ENCODE measurements around the gene HDAC7. TPM values are rescaled to one million over a fixed set of nuclear protein-coding genes. Genes with fewer than 3 reads are reported as not detected.

Gene HDAC7
- total RNA-seq, 4 donors from 2014 or later, result 58.3 to 105 (median 82.5) TPM

- H3K4me1 ChIP-seq, result peaks cover 42 to 59% (median 49%) of the 10 kb centered on the region in 4 donors
- H3K4me3 ChIP-seq, result no peak overlapping the region
- H3K9me3 ChIP-seq, result no peaks in the 10 kb centered on the region
- peak overlapping the region in 3 of 4 donors; percentile 2 to 40 (median 14) for H3K27ac ChIP-seq (replicated peaks in 1 of 4)
- peak; percentile 34 to 57 (median 50) for TF ChIP-seq CTCF (IDR thresholded peaks at IDR 0.05)
- no peak for TF ChIP-seq EP300 (IDR thresholded peaks at IDR 0.05)
- 74% methylated on average over 8 of the region's 10 CpGs for WGBS
- peaks cover 62 to 72% (median 68%) of the 10 kb centered on the region in 4 donors for H3K36me3 ChIP-seq
- H3K27me3 ChIP-seq, result no peaks in the 10 kb centered on the region
- intact Hi-C loops (cut with DNase I), result no loop called here
- DNase-seq (ENCODE audit: extremely low spot score), result no peak
Measured at GRCh38 chr12:47797441-47797840, 22.3 kb downstream of the HDAC7 start.

GRCh38 chr12:47795814-47796411 is 23.8 kb downstream of the HDAC7 start:
- intact Hi-C loops (cut with DNase I), result no loop called here
- H3K27me3 ChIP-seq, result no peaks in the 10 kb centered on the region
- peak overlapping the region in 1 of 4 donors; percentile 30 for H3K27ac ChIP-seq (replicated peaks in 1 of 4)
- 91% methylated on average over 20 of the region's 22 CpGs for WGBS
- H3K4me1 ChIP-seq, result peaks cover 27 to 44% (median 34%) of the 10 kb centered on the region in 4 donors
- H3K9me3 ChIP-seq, result no peaks in the 10 kb centered on the region
- H3K36me3 ChIP-seq, result peaks cover 78 to 88% (median 83%) of the 10 kb centered on the region in 4 donors
- no peak overlapping the region for H3K4me3 ChIP-seq
- TF ChIP-seq EP300 (IDR thresholded peaks at IDR 0.05), result no peak
- TF ChIP-seq CTCF (IDR thresholded peaks at IDR 0.05), result no peak
- no peak for TF ChIP-seq POLR2A (IDR thresholded peaks at IDR 0.05; ENCODE audit: low read depth)
- TF ChIP-seq POLR2AphosphoS5 (IDR thresholded peaks at IDR 0.05), result no peak
- DNase-seq (ENCODE audit: extremely low spot score), result no peak

- no peak for DNase-seq (ENCODE audit: extremely low spot score)
- H3K4me1 ChIP-seq, result peaks cover 21 to 37% (median 27%) of the 10 kb centered on the region in 4 donors
- intact Hi-C loops (cut with DNase I), result no loop called here
- peaks cover 84 to 94% (median 90%) of the 10 kb centered on the region in 4 donors for H3K36me3 ChIP-seq
- 88% methylated on average over 21 of the region's 21 CpGs for WGBS
- H3K9me3 ChIP-seq, result no peaks in the 10 kb centered on the region
- H3K4me3 ChIP-seq, result no peak overlapping the region
- TF ChIP-seq POLR2A (IDR thresholded peaks at IDR 0.05; ENCODE audit: low read depth) (no peak), EP300 (IDR thresholded peaks at IDR 0.05) (no peak)
- H3K27me3 ChIP-seq, result no peaks in the 10 kb centered on the region
- peak overlapping the region in 1 of 4 donors; percentile 22 for H3K27ac ChIP-seq (replicated peaks in 1 of 4)
Measured at GRCh38 chr12:47795121-47795813, 24.4 kb downstream of the HDAC7 start.

- Histone ChIP-seq H3K9me3 (no peaks in the 10 kb centered on the region), H3K27ac (replicated peaks in 1 of 4) (peak overlapping the region in 2 of 4 donors; percentile 22 to 34), H3K4me1 (peaks cover 15 to 31% (median 21%) of the 10 kb centered on the region in 4 donors), H3K4me3 (no peak overlapping the region), H3K27me3 (no peaks in the 10 kb centered on the region), H3K36me3 (peaks cover 90 to 100% (median 95%) of the 10 kb centered on the region in 4 donors)
- TF ChIP-seq CTCF (IDR thresholded peaks at IDR 0.05) (no peak), POLR2AphosphoS5 (IDR thresholded peaks at IDR 0.05) (no peak), POLR2A (IDR thresholded peaks at IDR 0.05; ENCODE audit: low read depth) (no peak), EP300 (IDR thresholded peaks at IDR 0.05) (no peak)
- DNase-seq (ENCODE audit: extremely low spot score), result no peak
- 100% methylated on average over 1 of the region's 9 CpGs for WGBS
- intact Hi-C loops (cut with DNase I), result no loop called here
Measured at GRCh38 chr12:47794679-47795078, 25.0 kb downstream of the HDAC7 start.

GRCh38 chr12:47793015-47793681 is 26.6 kb downstream of the HDAC7 start:
- peaks cover 98 to 100% (median 100%) of the 10 kb centered on the region in 4 donors for H3K36me3 ChIP-seq
- peaks cover under 1 to 21% (median 11%) of the 10 kb centered on the region in 4 donors for H3K4me1 ChIP-seq
- no peak for DNase-seq (ENCODE audit: extremely low spot score)
- H3K27ac ChIP-seq (replicated peaks in 1 of 4), result peak overlapping the region in 1 of 4 donors; percentile 34
- TF ChIP-seq POLR2AphosphoS5 (IDR thresholded peaks at IDR 0.05), result no peak
- TF ChIP-seq CTCF (IDR thresholded peaks at IDR 0.05), result no peak
- no peak for TF ChIP-seq POLR2A (IDR thresholded peaks at IDR 0.05; ENCODE audit: low read depth)
- TF ChIP-seq EP300 (IDR thresholded peaks at IDR 0.05), result no peak
- WGBS, result 80% methylated on average over 10 of the region's 15 CpGs
- intact Hi-C loops (cut with DNase I), result no loop called here
- H3K9me3 ChIP-seq, result no peaks in the 10 kb centered on the region
- no peaks in the 10 kb centered on the region for H3K27me3 ChIP-seq
- no peak overlapping the region for H3K4me3 ChIP-seq

Data from esophagus muscularis mucosa (tissue), 4 donors.